ENCODE data around the gene PFN3.

PFN3 gene, protein sequence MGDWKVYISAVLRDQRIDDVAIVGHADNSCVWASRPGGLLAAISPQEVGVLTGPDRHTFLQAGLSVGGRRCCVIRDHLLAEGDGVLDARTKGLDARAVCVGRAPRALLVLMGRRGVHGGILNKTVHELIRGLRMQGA

DNA sequence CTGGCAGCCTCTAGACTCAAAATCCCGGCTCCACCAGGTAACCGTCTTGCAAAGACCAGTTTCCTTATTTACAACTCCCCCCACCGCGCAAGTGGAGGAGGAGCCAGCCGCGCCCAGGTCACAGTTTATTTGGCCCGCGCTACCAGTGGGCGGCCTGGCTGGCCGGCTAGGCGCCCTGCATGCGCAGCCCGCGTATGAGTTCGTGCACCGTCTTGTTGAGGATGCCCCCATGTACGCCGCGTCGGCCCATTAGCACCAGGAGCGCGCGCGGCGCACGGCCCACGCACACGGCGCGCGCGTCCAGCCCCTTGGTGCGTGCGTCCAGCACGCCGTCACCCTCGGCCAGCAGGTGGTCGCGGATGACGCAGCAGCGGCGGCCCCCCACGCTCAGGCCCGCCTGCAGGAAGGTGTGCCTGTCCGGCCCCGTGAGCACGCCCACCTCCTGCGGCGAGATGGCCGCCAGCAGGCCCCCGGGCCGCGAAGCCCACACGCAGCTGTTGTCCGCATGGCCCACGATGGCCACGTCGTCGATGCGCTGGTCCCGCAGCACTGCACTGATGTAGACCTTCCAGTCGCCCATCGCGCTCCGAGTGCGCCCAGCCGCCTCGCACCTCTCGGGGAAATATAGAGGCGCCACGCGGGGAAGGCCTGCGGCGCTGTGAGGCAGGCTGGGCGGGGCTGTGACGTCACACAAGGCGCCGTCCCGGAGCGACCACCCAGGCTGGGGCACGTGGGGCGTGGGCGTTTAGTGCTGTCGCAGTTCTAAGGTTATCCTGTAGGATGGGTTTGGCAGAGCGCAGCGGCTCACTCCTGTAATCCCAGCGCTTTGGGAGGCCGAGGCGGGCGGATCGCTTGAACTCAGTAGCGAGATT, at the start of gene PFN3:
Gene PFN3, minus strand, starts transcription at position 665 of the 872 bp plus-strand sequence. Its CDS starts 85 bp downstream, at position 580.
- no peak for DNase-seq

DNA sequence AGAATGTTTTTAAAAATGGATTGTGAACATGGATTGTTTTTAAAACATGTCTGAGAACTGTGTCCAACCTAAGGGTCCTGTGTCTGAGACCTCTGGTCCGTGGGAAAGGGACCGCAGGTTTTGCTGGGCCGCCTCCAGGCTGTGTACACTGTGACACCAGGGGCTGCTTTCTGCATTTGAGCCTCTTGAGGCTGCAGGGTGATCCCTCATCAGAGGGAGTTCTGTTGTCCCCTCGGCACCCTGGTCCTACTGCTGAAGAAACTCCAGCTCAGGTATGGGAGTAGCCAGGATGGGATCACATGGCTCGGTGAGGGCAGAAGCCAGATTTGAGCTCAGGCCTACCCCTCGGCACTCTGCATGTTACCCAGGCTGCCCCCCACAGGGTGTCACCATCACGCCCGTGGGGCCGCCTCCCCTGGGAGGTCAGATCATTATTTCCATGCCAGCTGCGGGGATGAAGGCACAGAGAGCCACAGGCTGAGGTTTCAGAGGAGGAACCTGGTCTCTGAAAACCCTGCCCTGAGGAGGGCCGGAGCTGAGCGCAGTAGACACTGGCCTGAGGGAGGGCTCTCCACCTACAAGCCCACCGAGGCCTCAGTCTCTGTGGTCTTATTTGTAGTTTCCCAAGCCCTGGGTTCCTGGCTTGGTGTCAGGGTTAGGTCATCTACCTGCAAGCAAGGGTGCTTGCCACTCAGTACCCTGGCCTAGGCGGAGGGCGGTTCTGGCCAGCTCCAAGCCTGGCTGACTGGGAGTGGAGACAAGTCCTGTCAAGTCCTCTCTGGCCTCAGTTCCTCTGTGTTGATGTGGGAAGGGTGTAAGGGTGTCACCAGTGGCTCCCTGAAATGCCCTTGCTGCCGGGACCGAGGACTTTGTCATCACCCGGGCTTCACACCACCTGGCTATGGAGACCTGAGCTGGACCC, 48.9 kb upstream of the PFN3 start:
- no peak for DNase-seq

- DNase-seq, result no peak
These were observed 47.9 kb upstream of the PFN3 start for GRCh38 chr5:177448244-177448950.

- no peak for DNase-seq
These were observed 47.3 kb upstream of the PFN3 start for GRCh38 chr5:177447611-177448243.

- DNase-seq, result peak; percentile 79
These were observed 46.7 kb upstream of the PFN3 start for GRCh38 chr5:177447066-177447610.

- DNase-seq, result peak; percentile 81
These were observed 46.0 kb upstream of the PFN3 start, which contains the start of gene PRR7 for GRCh38 chr5:177446200-177447065. Gene PRR7 (plus strand): TSS chr5:177446814. CDS start chr5:177455068, 8,254 bp downstream.

DNA sequence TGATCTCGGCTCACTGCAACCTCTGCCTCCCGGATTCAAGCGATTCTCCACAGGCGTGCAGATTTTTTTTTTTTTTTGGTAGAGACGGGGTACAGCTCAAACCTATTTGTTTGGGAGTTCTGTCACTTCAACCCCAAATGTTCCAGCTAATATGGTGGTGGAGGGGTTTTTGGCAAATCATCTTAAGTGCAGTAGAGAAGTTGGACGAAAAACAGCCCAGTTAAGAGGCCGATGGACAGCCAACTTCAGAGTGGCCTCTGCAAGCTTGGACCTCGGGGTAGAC, 45.4 kb upstream of the PFN3 start:
- no peak for DNase-seq

- no peak for DNase-seq
These were observed 44.8 kb upstream of the PFN3 start for GRCh38 chr5:177445052-177445916.

- no peak for DNase-seq
These were observed 43.9 kb upstream of the PFN3 start for GRCh38 chr5:177444106-177445051.

- DNase-seq, result no peak
These were observed 42.9 kb upstream of the PFN3 start for GRCh38 chr5:177443144-177443983.

GRCh38 chr5:177442066-177442826, 41.8 kb upstream of the PFN3 start:
- no peak for DNase-seq

DNA sequence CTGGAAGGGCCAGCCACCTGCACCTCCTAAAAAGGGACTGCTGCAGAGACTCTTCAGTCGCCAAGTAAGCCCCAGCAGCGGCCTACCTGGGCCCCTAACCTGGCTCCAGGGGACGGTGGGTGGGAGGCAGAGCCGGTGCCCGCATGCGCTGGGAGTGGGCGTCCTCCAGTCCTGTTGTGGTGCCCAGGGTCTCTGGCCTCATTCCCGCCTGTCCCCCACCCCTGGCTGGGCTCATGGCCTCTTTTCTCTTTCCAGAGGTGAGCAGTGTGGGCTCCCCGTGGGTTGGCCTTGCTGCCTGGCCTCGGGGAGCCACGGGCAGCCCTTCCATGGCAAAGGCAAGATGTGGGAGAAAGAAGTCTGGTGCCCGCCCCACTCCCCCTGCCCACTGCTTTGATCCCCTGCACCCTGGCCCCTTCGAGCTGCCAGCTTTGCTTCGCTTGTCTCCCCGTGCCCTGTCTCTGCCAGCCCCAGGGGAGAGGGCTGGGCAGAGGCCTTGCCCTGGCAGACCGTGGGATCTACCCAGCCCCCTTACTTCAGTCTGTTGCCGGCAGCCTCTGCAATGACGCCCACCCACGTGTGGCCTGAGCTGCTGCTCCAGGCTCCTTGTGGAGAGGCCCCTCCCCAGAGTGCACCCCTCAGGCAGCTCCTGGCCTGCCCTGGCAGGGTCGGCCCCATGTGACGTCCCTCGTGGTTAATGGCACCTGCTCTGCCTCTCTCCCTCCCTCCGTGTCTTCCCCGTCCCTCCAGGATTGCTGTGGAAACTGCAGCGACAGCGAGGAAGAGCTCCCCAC, 40.7 kb upstream of the PFN3 start:
- no peak for DNase-seq

DNA sequence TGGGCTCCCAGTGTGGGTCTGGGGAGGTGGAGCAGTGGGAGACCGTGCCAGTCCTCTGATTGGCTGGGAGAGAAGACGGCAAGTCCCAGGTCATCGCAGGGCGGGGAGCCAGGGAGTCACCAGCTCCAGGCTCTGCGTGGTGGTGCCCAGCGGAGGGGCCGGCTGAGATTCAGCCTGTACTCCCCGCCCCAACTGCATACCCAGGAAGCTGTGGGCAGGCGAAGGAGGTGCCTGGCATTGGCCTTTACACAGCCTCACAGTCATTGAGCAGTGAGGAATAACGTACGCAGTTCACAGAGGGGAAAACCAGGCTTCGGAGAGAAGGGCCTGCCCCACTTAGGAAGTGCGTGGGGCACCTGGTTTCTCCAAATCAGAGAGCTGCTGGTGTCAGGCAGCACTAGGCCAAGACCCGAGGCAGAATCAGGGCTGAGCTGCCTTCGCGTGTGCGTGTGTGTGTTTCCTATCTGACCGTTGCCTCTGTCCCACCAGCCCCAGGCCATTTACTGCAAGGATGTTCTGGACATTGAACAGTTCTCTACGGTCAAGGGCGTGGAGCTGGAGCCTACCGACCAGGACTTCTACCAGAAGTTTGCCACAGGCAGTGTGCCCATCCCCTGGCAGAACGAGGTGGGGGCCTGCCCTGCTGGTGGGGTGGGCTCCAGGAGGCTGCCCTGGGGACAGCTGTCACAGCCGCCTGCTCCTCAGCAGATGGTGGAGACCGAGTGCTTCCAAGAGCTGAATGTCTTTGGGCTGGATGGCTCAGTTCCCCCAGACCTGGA, 39.9 kb upstream of the PFN3 start:
- DNase-seq, result no peak

DNA sequence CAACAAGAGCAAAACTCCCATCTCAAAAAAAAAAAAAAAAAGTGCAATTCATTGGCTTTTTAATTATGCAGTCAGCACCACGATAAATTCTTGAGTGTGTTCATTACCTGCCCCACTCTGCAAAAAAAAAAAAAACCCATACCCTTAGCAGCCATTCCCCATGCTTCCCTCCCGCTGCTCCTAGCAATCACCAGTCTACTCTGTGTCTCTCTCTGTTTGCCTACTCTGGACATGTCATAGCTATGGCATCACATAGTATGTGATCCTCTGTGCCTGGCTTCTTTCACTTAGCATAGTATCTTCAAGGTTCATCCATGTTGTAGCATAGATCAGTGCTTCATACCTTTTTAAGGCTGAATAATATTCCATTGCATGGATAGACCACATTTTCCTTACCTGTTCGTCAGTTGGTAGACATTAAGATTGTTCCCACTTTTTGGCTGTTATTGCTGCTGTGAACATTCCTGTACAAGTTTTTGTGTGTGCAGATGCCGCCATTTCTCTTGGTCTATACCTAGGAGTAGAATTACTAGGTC, 39.1 kb upstream of the PFN3 start:
- no peak for DNase-seq

DNA sequence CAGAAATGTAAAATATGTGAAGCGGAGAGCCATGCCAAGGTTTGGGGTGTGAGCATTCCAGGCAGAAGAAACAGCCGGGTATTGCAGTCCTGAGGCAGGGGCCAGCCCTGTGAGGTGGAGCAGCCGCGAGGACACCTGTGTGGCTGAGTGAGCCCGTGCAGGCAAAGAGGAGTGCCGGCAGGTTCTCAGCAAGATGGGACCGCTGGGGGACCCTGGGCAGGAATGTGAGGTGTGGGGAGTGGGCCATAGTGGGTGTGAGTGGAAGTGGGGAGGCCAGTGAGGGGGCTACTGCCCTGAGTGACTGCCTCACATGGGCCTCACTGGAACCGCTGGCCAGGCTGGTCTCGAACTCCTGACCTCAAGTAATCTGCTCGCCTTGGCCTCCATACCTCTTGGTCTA, 38.0 kb upstream of the PFN3 start:
- DNase-seq, result no peak
